T-helper 22 cell (primary cell): ENCODE measurements around the gene FOXR1.
A peak's percentile ranks its signal among the peaks of the same experiment; 100 is the strongest.

Experiments used
- DNase-seq: peaks from one replicate; pipeline ENCODE4 v3.0.0-alpha.2; 2020; ENCODE audit warnings: low read depth

Gene FOXR1, protein sequence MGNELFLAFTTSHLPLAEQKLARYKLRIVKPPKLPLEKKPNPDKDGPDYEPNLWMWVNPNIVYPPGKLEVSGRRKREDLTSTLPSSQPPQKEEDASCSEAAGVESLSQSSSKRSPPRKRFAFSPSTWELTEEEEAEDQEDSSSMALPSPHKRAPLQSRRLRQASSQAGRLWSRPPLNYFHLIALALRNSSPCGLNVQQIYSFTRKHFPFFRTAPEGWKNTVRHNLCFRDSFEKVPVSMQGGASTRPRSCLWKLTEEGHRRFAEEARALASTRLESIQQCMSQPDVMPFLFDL

DNA sequence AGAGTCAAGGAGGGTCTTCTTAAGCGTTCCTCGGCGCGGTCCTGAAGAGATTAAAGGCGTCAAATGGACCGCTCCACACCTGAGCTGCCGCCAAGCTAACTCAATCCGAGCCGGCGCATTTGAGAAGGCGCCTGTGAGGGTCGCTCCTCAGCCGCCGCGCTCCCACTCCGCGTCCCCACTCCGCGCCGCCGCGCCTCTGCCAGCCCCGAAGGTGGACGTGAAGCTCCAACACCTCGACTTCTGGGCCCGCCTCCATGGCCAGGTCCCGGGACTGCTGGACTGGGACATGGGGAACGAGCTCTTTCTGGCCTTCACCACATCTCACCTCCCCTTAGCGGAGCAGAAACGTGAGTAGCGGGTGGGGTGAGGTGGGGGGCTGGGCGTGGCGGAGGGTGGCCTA, at the start of gene FOXR1:
Gene FOXR1 (plus strand): TSS at position 116 of the 400 bp plus-strand sequence. CDS start 171 bp downstream, at position 287.
- no peak for DNase-seq

DNA sequence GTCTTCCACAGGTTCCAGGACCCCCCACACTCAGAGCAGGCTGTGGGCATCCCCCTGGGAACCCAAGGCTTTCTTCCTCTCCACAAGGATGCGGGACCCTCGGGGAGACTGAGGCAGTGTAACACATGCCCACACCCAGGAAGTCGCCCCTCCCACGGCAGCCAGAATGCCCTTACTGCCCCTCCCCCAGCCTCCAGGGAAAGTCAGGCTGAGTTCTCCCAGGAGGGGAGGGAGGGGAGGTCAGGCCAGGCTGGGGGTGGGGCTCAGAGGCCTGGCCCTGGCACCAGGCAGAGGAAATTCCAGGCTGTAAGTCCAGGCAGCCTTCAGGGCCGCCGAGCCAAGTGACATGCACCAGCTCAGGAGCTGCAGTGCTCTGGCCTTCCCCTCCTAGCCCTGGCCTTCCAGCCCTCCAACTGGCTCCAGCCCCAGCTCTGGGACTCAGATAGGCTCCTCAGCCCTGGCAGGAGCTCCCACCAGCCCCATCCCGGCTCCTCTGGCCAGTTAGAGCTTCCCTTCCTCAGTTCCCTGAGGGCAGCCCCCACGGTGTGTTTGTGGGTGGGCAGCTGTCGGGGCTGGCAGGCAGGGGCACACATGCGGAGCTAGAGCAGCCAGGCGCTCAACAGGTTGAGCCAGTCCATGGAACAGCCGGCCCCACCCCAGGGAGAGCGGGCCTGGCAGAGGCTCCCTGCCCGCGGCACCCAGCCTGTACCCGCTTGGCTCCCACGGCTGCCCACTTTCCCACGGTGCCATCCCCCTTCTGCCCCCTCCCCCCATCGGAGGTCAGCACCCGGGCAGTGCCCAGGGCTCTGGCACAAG, 49.4 kb upstream of the FOXR1 start:
- no peak for DNase-seq

DNA sequence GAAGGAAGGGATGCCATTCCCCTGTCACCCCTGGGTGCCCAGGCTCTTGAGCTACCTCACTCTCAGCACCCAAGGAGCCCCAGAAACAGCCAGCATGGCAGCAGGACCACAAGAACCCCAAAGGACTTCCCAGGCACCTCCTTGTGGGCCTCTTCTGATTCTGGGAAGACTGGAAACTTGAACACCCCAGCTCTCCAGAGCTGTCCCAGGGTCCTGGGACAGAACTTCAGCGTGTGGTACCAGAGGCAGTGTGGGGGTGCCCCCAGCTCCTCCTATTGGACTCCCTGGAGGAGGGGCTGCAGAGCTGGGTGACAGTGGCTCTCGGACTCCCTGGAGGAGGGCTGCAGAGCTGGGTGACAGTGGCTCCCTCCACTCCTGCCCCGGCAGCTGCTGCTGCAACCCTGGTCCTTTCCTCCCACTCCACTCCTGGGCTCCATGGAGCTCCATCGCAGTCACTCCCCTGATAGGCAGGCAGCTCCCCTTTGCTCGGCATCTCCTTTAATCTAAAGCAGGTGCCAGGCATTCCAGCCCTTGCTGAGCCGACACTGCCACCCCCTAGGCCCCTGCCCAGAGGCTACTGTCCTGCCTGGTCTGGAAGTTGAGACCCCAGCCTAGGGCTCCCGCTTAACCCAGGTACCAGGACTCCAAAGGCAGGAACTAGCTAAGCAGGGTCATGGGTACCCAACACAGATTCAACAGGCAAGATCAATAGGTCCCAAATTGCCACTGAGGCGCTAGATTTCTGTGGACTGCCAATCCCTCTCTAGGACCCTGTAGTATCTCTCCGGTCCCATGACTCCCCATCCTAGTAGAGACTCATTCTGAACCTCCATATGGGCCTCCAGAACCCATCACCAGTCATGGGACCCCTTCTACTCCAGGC, 48.6 kb upstream of the FOXR1 start:
- no peak for DNase-seq

DNA sequence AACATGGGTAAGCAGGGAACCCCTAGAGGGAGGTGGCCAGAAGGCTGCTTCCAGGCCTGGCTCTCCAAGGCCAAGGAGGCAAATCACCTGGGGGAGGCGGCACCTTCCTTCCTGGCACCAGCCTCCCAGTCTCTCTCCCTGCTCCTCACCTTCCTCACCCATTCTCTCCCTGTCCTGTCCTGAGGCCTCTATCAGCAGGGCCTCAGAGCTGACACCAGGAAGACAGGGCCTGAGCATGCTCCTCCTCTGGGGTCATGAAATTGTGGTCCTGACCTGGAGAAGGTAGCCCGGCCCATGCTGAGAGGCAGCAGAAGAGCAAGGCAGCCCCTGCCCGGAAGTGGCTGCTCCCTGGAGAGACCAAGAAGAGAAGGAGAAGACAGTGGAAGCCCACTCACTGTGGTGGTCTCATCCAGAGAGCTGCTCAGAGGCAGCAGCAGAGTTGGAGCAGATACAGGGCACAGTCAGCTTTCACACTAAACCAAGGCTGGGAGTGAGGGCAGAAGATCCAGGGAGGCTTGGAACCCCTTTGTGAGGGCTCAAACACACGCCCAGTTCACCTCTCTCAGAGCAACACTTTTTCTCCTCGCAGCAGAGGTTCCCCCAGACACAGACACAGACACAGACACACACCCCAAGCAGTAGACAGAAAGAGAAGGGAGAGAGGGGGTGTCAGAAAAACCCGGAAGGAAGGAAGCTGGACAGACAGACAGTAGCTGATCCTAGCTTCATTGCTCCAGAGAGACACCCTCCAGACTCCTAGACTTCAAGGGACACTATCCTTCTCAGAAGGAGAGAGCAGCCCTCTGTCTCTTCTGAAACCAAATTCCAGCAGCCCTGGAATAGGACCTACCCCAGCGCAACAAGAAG, 47.6 kb upstream of the FOXR1 start:
- no peak for DNase-seq

DNA sequence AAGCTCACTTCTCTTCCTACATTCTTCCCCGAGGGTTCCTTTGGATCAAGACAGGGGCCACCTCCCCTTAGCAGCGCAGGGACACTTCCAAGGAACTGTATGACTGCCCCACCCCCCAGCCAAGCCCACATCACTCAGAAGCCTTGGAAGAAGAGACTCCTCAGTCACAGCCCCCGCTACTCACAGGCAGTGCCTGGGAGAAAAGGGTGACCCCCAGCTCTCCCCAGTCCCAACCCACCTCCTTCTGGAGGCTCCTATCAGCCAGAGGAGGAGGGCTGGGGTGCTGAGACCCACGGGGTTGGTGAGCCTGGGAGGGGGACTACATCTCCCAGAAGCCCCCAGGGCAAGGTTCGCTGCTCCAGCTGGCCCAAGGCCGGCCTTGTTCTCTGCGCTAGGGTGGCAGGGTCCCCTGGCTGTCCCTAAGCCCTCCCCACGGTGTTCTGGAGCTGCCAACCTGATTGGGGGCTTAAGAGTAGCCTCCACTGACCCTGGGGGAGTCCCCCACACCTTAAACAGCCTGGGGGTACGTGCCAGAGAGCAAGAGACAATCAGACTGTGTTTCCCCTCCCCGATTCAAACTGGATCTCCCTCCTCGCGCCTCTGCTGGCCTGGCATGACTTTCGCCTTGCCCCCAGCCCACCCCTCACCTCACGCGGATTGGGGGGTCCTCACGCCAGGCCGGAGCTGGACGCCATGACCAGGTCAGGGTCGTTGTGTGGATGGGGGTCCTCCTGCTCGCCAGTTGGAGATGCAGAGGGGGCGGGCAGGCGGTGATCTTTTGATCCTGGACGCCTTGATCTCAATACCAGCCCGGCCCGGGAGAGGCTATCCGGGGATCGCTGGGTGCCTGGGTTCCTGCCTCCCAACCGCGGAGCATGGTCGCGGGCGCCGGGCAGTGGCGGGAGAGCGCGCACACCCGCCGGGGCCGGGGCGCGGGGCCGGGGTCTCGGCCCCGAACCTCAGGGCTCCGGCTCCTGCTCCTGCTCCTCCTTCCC, 46.7 kb upstream of the FOXR1 start:
- no peak for DNase-seq

DNA sequence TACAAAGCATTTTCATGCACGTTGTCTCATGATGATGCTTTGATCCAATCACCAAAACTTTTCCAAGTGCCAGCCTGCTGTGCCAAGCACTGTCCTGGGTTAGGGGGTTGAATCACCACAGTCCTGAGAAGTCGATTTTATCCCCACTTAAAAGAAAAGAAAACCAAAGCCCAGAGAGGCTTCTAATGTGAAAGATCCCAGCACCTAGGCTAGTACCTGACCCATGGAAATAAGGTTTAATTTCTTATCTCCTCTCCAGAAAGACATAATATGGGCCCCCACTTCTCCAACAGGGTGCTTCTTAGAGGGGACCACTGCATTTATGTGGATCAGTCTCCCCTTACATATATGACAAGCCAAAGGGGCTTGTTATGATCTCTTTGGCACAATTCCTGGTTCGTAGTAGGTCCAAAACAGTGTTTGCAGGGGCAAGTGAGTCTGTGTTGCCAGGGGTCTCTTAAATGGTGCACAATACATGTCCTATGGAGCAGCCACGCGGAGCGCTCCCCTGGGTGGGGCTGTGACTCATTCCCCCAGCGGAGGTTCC, 43.9 kb upstream of the FOXR1 start:
- no peak for DNase-seq

DNA sequence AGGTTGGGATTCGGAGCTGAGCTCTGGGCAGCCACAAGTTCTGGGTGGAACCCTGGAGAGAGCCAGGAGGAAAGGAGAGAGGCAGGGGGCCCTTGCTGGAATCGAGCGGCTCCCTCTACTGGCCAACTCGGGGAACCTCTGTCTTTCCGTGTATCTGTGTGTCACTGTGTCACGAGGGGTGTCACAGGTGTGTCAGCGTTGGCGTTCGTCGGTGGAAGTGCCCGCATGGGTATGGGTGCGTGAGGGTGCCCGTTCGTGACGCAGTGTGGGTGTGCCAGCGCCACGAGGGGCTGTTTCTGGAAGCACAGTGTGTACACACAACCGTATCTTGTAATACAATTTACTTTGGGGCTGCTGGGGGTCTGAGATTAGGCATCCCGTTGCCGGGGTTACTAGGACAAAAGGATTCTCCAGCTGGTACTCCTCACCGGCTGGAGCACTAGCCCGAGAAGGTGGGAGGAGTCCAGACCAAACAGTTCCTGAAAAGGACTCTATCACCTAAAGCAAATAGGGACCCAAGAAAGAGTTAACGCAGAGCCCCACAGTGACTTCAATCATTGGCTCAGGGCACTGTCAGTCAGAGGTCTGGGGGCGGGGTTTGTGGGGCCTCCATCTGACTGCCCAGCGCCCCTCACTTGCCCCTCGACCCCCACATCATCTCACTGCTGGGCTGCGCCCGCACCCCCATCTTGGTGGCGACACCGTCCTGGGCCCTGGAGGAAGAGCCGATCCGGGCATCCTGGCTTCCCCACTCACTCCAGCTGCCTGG, 43.3 kb upstream of the FOXR1 start:
- DNase-seq, result peak; percentile 98

DNA sequence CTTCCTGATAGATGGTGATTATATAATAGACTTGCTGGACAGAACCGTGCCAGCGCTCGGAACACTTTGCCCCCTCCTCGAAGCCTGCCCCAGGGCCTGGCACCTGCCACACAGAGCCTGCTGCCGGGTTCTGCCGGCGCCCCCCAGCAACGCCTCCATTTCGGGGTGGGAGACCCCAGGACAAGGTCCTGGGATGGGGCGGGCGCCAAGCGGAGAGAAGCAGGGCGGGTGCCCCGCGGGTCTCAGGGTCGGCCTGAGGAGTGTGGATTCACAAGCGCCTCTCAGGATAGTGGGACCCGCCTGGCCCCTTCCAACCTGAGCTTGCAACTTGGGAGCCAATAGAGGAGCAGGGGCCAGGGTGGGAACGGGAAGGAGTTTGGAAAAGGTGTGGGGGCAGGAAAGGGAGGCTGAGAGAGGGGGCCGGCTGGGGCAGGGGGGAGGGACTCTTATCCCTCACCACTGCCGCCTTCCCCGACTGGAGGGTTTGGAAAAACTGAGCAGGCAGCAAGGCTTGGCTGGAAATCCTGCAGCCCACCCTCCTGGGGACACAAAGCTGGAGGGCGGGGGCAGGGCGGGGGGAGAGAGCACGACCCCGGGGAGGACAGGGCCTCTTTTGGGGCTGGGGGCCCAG, 42.6 kb upstream of the FOXR1 start:
- DNase-seq, result no peak

DNA sequence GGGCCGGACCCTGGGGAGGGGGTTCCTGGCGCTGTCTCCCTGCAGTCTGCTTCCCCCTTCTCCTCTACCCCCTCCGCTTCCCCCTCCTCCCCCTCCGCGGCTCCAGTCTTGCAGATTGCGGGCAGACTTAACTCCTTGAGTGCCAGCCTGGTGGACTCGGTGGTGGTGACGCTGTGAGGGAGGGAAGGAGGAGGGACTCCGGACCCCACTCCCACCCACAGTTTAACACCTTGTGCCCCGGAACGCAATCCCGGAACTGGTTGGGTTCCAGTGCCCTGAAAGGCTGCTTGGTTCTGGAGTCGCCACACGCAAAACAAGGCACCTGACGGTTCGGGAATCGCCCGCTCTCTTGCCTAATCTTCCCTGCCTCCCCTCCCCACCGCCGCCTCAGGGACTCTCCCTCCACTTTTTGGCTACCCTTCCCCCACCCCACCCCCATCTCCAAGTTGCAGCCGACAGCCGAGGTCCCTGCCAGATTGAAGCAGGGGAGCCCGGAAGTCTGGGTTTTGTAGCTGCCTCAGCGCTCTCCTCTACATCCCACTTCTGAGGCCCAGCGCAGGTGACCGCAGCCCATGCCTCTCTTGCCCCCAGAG, 42.0 kb upstream of the FOXR1 start:
- DNase-seq, result peak; percentile 80

DNA sequence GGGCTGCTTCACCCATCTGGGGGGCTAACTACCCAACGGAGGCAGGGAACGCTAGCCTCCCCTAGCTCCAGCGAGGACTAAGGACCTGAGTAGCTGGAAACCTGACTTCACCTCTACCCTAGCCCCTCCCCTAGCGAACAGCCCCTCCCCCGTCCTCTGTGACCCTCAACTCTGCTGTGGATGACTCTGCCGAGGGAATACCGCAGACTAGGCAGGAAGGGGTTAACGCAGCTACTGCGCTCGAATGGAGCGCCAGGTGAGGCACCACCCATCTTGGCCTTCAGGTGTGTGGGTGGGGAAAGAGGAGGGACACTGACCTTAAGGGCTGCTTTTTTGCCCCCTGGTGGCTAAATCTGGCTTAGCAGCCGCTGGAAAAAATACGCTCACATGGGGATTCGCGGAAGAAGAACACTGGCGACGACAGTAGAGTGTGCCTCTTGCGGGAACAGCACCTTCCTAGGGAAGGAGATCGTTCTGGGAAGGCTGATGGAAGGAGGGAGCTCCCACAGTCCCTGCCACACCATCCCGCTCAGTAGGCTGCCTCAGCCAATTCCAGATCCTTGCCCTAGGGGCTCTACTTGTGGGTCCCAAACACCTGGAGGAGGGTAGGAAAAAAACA, 41.4 kb upstream of the FOXR1 start:
- peak; percentile 73 for DNase-seq

DNA sequence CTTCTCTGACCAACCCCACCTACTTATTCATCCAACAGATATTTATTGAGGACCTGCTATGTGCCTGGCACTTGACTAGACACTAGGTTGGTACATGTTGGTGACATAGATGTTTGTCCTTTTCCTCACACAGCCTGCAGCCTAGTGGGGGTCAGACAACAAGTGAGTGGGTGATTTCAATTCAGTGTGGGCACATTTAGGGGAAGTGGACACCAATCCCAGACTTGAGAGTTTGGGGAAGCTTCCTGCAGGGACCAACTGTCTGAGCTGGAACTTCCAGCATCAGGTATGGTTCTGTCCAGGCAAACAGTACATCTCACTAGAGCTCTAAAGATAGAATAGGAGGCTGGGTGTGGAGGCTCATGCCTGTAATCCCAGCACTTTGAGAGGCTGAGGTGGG, 40.0 kb upstream of the FOXR1 start:
- no peak for DNase-seq

DNA sequence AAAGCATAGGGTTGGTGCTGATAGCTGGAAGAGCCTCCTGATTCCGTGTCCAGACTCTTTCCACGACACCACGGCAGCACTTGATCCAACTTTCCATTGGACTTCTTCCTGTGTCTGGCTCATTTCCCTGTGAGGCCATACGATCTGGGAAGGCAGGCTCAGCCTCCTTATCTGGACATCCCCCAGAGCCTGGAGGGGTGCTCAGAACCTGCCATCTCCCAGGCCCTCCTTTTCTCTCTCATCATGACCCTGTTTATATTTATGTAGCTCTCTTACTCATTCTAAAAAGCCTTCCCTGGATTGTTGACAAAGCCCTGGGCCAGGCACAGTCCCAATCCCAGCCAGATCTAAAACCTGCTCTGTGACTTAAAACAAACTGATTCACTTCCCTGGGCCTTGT, 38.1 kb upstream of the FOXR1 start:
- no peak for DNase-seq

DNA sequence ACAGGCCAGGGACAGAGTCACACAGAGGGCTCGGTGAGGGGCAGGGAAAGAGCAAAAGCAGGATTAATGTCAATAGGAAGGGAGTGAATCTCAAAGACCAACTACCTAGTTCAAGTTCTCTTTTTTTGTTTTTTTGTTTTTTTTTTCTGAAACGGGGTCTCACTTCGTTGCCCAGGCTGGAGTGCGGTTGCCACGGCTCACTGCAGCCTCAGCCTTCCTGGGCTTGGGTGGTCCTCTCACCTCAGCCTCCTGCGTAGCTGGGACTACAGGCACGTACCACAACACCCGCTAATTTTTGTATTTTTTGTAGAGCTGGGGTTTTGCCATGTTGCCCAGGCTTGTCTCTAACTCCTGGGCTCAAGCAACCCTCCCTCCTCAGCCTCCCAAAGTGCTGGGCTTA, 36.2 kb upstream of the FOXR1 start:
- DNase-seq, result no peak

DNA sequence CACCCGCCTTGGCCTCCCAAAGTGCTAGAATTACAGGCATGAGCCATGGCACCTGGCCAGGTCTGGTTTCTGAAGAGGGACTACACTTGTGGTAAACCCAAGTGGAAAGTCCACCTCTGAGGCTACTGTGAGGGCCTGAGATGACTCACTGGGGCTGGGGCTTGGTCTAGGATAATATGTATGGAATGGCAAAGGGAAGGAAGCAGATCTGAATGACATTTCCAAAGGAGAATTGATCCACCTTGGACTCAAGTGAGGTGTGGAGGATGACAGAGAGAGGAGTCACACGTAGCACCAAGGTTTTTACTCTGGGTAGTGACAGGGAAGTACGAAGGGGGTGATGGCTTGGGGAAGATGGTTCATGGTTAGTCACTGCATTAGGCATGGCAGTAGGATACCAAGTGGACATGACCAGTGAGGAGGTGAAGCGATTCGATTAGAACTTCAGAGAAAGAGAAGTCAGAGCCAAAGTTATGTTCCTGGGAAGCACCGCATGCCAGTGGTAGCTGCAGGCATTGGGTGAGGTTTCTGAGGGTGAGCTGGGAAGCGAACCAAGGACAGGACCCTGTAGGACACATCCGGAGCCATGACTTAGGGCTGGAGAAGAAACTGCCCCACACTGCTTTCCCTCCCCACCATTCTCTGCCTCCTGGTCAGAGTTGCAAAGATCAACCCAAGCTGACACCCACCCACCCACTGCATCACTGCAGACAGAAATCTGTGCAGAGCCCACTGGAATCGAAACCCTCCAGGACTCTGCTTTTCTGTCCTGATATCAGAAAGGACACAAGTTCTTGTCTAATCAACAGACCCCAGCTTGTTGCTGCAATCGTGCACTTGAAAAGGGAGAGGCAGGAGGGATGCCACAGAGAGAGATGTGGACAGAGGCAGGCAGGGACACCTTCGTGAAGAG, 32.8 kb upstream of the FOXR1 start:
- DNase-seq, result no peak

DNA sequence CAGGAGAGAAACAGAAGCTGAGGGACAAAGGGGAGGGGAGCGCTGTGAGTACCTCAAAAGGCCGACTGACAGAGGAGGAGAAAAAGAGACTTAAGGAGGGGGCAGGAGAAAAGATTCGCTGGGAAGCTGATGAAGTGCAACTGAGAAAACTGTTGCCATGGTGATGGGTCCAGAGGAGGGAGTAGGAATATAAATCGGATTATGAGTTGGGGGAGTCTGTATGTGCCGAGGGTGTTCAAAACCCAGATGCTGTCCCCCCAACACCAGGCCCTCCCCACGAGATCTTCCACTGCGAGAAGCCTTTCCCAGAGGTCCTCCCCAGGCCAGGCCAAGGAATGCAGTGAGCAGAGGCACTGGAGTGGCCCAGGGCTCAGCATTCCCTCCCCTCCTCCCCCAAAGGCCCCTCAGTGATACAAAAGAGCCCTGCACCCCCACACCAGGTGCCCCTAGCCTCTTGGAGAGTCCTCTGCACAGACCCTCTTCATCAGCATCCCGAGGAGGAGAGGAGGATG, 32.1 kb upstream of the FOXR1 start:
- DNase-seq, result no peak

DNA sequence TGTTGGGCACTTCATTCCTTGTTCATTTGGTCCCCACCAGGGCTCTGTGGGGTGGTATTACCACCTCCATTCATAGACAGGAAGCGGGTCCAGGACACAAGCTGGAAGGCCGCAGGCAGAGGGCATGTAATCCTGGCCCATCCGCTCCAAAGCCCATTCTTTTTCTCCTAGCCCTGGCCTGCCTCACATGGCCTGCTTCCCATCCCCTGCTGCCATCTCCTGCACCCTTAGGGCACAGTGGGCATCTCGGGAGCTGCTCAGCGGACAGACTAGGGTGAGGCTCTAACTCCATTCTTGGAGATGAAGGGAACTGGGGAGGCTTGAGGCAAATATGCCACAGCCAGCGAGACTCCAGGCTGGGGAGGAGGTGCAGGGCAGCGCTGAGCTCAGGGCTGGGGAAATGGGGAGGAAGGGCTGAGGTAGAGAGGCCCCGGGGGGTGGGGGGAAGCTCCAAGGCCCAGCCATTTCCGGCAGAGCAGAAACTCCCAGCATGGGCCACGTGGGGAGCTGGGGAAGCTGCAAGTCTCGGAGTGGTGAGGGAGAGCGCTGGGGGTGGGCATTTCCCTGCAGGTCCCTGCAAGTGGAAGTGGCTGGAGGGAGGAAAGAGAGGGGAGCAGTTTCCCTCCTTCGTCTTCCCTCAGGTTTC, 31.5 kb upstream of the FOXR1 start:
- no peak for DNase-seq
